GM18498 (cell line): Measurements from ENCODE around the gene RXFP1.

Experiments used
- ATAC-seq: cut with Tn5 transposase; IDR thresholded peaks from one replicate; pipeline ENCODE4 v1.9.1; 2021; ENCODE audit warnings: mild to moderate bottlenecking, moderate library complexity; ENCODE audit not compliant: unreplicated experiment

RXFP1 gene

GRCh38 chr4:158669310-158669709 lies 147.6 kb downstream of the RXFP1 start:
- ATAC-seq, result no peak

- peak; percentile 31 for ATAC-seq
Measured at GRCh38 chr4:158670975-158671664, 149.4 kb downstream of the RXFP1 start.

- no peak for ATAC-seq
Measured at GRCh38 chr4:158671665-158671914, 149.9 kb downstream of the RXFP1 start, which contains the start of gene C4orf46. C4orf46 (minus strand) TSS chr4:158671887; CDS start chr4:158671801, 86 bp downstream.

- ATAC-seq, result peak; percentile 85
Measured at GRCh38 chr4:158671915-158672806, 150.5 kb downstream of the RXFP1 start, which contains the start of gene ETFDH. ETFDH (plus strand) TSS chr4:158672296; CDS start chr4:158672457, 161 bp downstream.

GRCh38 chr4:158673633-158674032 lies 152.0 kb downstream of the RXFP1 start:
- ATAC-seq, result no peak

- no peak for ATAC-seq
Measured at GRCh38 chr4:158676076-158676475, 154.4 kb downstream of the RXFP1 start.

- ATAC-seq, result no peak
Measured at GRCh38 chr4:158678767-158679166, 157.1 kb downstream of the RXFP1 start.

GRCh38 chr4:158681629-158682028 lies 159.9 kb downstream of the RXFP1 start:
- no peak for ATAC-seq

- ATAC-seq, result no peak
Measured at GRCh38 chr4:158682066-158682465, 160.4 kb downstream of the RXFP1 start.

GRCh38 chr4:158688813-158689212 lies 167.1 kb downstream of the RXFP1 start:
- ATAC-seq, result no peak
